HCT116 (cell line): Measurements from ENCODE around the gene IGSF9. TPM values are rescaled to one million over a fixed set of nuclear protein-coding genes. Genes with fewer than 3 reads are reported as not detected.

Experiments
- ATAC-seq: fragments of 200-7000 bp; cut with Tn5 transposase; 2 replicates; pipeline ENCODE4 v1.9.1; 2020; ENCODE audit warnings: mild to moderate bottlenecking, moderate library complexity
- BruUV-seq: library from RNA; stranded (reverse); fragments of 400-500 nt; replicated peaks from 2 replicates; lab custom pipeline; 2021; lab: Mats Ljungman, UMichigan
- CTCF ChIA-PET: fragments of 300-600 bp; sonication (Branson Sonifier 250); formaldehyde crosslinking; loops from one replicate; lab custom pipeline; 2021; ENCODE audit warnings: antibody characterized with exemption; lab: Charles Lee
- POLR2A ChIA-PET: fragments of 300-600, 350-600 bp; sonication (Branson Sonifier 250); formaldehyde crosslinking; loops from one replicate; lab custom pipeline; 2021; ENCODE audit warnings: antibody characterized with exemption; lab: Charles Lee
- RAD21 ChIA-PET, 2 experiments: fragments of 300-600 bp; sonication (Branson Sonifier 250); formaldehyde crosslinking; loops; one replicate each; lab custom pipeline; 2023; ENCODE audit warnings: low total read pairs in 2 of 2; ENCODE audit not compliant: uncharacterized antibody in 2 of 2, unreplicated experiment in 2 of 2, low non-redundant PET in 1 of 2; lab: Charles Lee
- DNase-seq: peaks from one replicate; pipeline ENCODE4 v3.0.0-alpha.2; 2010; ENCODE audit warnings: low read depth, low spot score
- H2AFZ ChIP-seq: fragments of 200-600 bp; shearing (Covaris generic), sonication (generic); 2 replicates; pipeline ENCODE4 v1.6.1; 2017; ENCODE audit warnings: low read depth, mixed run types, mixed read lengths, antibody characterized with exemption, low read length; ENCODE audit not compliant: poor library complexity, severe bottlenecking
- H3K27ac ChIP-seq: 2 replicates; pipeline ENCODE4 v1.5.1; 2012; ENCODE audit warnings: low read depth, low read length
- H3K27me3 ChIP-seq: fragments of 200-600 bp; sonication (generic); 2 replicates; pipeline ENCODE4 v1.6.1; 2016; ENCODE audit warnings: mixed run types, low read length, mixed read lengths; ENCODE audit not compliant: insufficient read depth
- H3K36me3 ChIP-seq, 2 experiments: fragments of 200-500 bp in 1 of 2; fragments of 200-600 bp in 1 of 2; sonication (Bioruptor generic) in 1 of 2; sonication (generic) in 1 of 2; 2 replicates each; pipeline versions ENCODE4 v1.5.1 to v1.6.1; 2014 to 2016; ENCODE audit warnings: low read length in 2 of 2, inconsistent platforms in 1 of 2, mixed read lengths in 1 of 2, mixed run types in 1 of 2; ENCODE audit not compliant: insufficient read depth in 2 of 2, control insufficient read depth in 1 of 2
- H3K4me1 ChIP-seq, 2 experiments: fragments of 200-600 bp in 1 of 2; sonication (generic) in 1 of 2; 2 replicates each; pipeline versions ENCODE4 v1.5.1 to v1.6.1; 2012 to 2017; ENCODE audit warnings: low read length in 2 of 2, inconsistent platforms in 1 of 2, mild to moderate bottlenecking in 1 of 2, mixed read lengths in 1 of 2, mixed run types in 1 of 2, moderate library complexity in 1 of 2; ENCODE audit not compliant: insufficient read depth in 2 of 2, control insufficient read depth in 1 of 2
- H3K4me2 ChIP-seq: fragments of 200-600 bp; sonication (generic); 2 replicates; pipeline ENCODE4 v1.6.1; 2017; ENCODE audit warnings: mixed run types, low read length, mixed read lengths
- H3K4me3 ChIP-seq, 2 experiments: fragments of 200-600 bp in 1 of 2; sonication (generic) in 1 of 2; replicated peaks in 1 of 2; 2 replicates each; pipeline ENCODE4 v1.5.1; 2011 to 2016; ENCODE audit warnings: low read length in 2 of 2, control low read depth in 1 of 2, low read depth in 1 of 2, mild to moderate bottlenecking in 1 of 2, mixed read lengths in 1 of 2, mixed run types in 1 of 2
- H3K79me2 ChIP-seq: fragments of 200-600 bp; sonication (generic); 2 replicates; pipeline ENCODE4 v1.6.1; 2017; ENCODE audit warnings: mild to moderate bottlenecking, mixed run types, low read length, moderate library complexity, mixed read lengths; ENCODE audit not compliant: insufficient read depth
- H3K9ac ChIP-seq: fragments of 200-600 bp; sonication (generic); 2 replicates; pipeline ENCODE4 v1.6.1; 2016; ENCODE audit warnings: low read length, mixed read lengths
- H3K9me2 ChIP-seq: fragments of 200-600 bp; sonication (generic), shearing (Covaris generic); 2 replicates; pipeline ENCODE4 v1.6.1; 2017; ENCODE audit warnings: mixed run types, mild to moderate bottlenecking, moderate library complexity; ENCODE audit not compliant: insufficient read depth
- H3K9me3 ChIP-seq, 2 experiments: fragments of 200-500 bp in 1 of 2; fragments of 200-600 bp in 1 of 2; sonication (Bioruptor generic) in 1 of 2; sonication (generic) in 1 of 2; 2 replicates each; pipeline ENCODE4 v1.6.1; 2014 to 2017; ENCODE audit warnings: low read length in 2 of 2, mixed read lengths in 2 of 2, inconsistent platforms in 1 of 2, low read depth in 1 of 2, mild to moderate bottlenecking in 1 of 2, mixed run types in 1 of 2, moderate library complexity in 1 of 2; ENCODE audit not compliant: control insufficient read depth in 1 of 2, insufficient read depth in 1 of 2
- H4K20me1 ChIP-seq: fragments of 200-600 bp; sonication (generic), shearing (Covaris generic); 2 replicates; pipeline ENCODE4 v1.6.1; 2017; ENCODE audit warnings: mixed run types, mild to moderate bottlenecking, moderate library complexity; ENCODE audit not compliant: insufficient read depth
- CBX3 ChIP-seq: IDR thresholded peaks from 2 replicates; pipeline ENCODE4 v1.6.1; 2012; ENCODE audit warnings: low read depth
- EZH2phosphoT487 ChIP-seq: fragments of 200-600 bp; IDR thresholded peaks from 2 replicates; pipeline ENCODE4 v1.6.1; 2018; ENCODE audit warnings: antibody characterized with exemption, borderline replicate concordance
- FOSL1 ChIP-seq: IDR thresholded peaks from 2 replicates; pipeline ENCODE4 v1.6.1; 2012; ENCODE audit warnings: low read depth
- JUND ChIP-seq: IDR thresholded peaks from 2 replicates; pipeline ENCODE4 v1.6.1; 2012
- POLR2AphosphoS5 ChIP-seq: IDR thresholded peaks from 2 replicates; pipeline ENCODE4 v1.6.1; 2011; ENCODE audit warnings: mild to moderate bottlenecking, low read depth, low read length, moderate library complexity
- SP1 ChIP-seq: IDR thresholded peaks from 2 replicates; pipeline ENCODE4 v1.6.1; 2012; ENCODE audit warnings: low read depth
- SRF ChIP-seq: IDR thresholded peaks from 2 replicates; pipeline ENCODE4 v1.6.1; 2012; ENCODE audit warnings: low read depth
- ZFX ChIP-seq: fragments of 450-650 bp; IDR thresholded peaks from 2 replicates; pipeline ENCODE4 v1.6.1; 2017
- ZNF274 ChIP-seq: fragments of 200-500 bp; sonication (Bioruptor generic); IDR thresholded peaks from 2 replicates; pipeline ENCODE4 v1.6.1; 2014; ENCODE audit warnings: mild to moderate bottlenecking, low read depth, low read length, inconsistent platforms
- intact Hi-C: fragments of 100-400 bp; cut with micrococcal nuclease; formaldehyde crosslinking; loops from 2 replicates; pipeline ENCODE4 v1.10.0; 2022
- total RNA-seq: library from RNA; stranded (reverse); gene quantifications from one replicate; pipeline ENCODE4 v1.2.1, GENCODE V29; 2021; ENCODE audit not compliant: unreplicated experiment
- TF ChIP-seq, protein P1 (sequence below): IDR thresholded peaks from 2 replicates; pipeline ENCODE4 v1.6.1; 2011; ENCODE audit warnings: mild to moderate bottlenecking, low read length, moderate library complexity; ENCODE audit not compliant: insufficient replicate concordance; ENCODE audit errors: extremely low read depth
- TF ChIP-seq, protein P2 (sequence below): IDR thresholded peaks from 2 replicates; pipeline ENCODE4 v1.6.1; 2012

IGSF9 gene
- total RNA-seq, 1 experiment from 2014 or later, result 10.3 TPM

DNA sequence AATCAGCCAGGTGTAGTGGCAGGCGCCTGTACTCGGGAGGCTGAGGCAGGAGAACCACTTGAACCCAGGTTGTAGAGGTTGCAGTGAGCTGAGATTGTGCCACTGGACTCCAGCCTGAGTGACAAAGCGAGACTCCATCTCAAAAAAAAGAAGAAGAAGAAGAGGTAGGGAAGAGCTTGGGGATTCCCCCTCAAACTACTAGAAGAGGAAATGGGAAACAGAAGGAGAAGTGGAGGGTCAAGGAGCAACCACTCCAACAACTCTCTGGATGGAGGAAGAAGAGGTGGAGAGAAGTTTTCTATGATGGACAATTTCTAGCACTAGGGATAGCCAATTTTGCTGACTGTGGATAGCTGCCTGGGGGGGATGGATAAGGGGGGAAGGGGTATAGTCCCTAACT lies 23.5 kb upstream of the IGSF9 start:
- TF ChIP-seq, protein P1, sequence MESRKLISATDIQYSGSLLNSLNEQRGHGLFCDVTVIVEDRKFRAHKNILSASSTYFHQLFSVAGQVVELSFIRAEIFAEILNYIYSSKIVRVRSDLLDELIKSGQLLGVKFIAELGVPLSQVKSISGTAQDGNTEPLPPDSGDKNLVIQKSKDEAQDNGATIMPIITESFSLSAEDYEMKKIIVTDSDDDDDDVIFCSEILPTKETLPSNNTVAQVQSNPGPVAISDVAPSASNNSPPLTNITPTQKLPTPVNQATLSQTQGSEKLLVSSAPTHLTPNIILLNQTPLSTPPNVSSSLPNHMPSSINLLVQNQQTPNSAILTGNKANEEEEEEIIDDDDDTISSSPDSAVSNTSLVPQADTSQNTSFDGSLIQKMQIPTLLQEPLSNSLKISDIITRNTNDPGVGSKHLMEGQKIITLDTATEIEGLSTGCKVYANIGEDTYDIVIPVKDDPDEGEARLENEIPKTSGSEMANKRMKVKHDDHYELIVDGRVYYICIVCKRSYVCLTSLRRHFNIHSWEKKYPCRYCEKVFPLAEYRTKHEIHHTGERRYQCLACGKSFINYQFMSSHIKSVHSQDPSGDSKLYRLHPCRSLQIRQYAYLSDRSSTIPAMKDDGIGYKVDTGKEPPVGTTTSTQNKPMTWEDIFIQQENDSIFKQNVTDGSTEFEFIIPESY, result no peak
- TF ChIP-seq EZH2phosphoT487 (no peak), POLR2AphosphoS5 (no peak), CBX3 (no peak), ZNF274 (no peak), ZFX (no peak), JUND (no peak), SP1 (no peak), FOSL1 (no peak), SRF (no peak)
- TF ChIP-seq, protein P2, sequence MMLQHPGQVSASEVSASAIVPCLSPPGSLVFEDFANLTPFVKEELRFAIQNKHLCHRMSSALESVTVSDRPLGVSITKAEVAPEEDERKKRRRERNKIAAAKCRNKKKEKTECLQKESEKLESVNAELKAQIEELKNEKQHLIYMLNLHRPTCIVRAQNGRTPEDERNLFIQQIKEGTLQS, result no peak
- TF ChIP-seq, all 23 proteins: peak for 0
- H3K9me3 ChIP-seq, result no peaks in the 10 kb centered on the region; a peak in 1 of 4 replicates
- CTCF ChIA-PET, result no interaction called here
- POLR2A ChIA-PET, result no interaction called here
- no peak overlapping the region for H2AFZ ChIP-seq
- H3K4me3 ChIP-seq, result no peak overlapping the region
- H3K4me1 ChIP-seq, result peaks cover 0 to 7% of the 10 kb centered on the region in 2 experiments; a peak in 1 of 4 replicates
- H3K79me2 ChIP-seq, result no peaks in the 10 kb centered on the region
- no TSS peak for BruUV-seq
- no peak overlapping the region for H3K4me2 ChIP-seq
- DNase-seq (no peak), ATAC-seq (no peak)
- H3K9ac ChIP-seq, result no peak overlapping the region
- H3K36me3 ChIP-seq, result no peaks in the 10 kb centered on the region
- H4K20me1 ChIP-seq, result no peaks in the 10 kb centered on the region
- H3K27me3 ChIP-seq, result no peaks in the 10 kb centered on the region
- intact Hi-C loops, result no loop called here
- no peak overlapping the region for H3K27ac ChIP-seq
- no peaks in the 10 kb centered on the region for H3K9me2 ChIP-seq
- RAD21 ChIA-PET, result no interaction called here
